GM21723 (cell line): ENCODE measurements around the gene CWC27.

Experiments
- ATAC-seq: cut with Tn5 transposase; IDR thresholded peaks from one replicate; pipeline ENCODE4 v1.9.1; 2021; ENCODE audit warnings: mild to moderate bottlenecking, moderate library complexity; ENCODE audit not compliant: unreplicated experiment

CWC27 gene

GRCh38 chr5:65029178-65029577, 260.4 kb downstream of the CWC27 start:
- no peak for ATAC-seq

GRCh38 chr5:65030056-65030455, 261.3 kb downstream of the CWC27 start:
- ATAC-seq, result no peak

GRCh38 chr5:65032250-65032649, 263.5 kb downstream of the CWC27 start:
- ATAC-seq, result no peak

- no peak for ATAC-seq
Observed at GRCh38 chr5:65034029-65034812, 265.5 kb downstream of the CWC27 start.

- no peak for ATAC-seq
Observed at GRCh38 chr5:65034813-65035209, 266.1 kb downstream of the CWC27 start.

- ATAC-seq, result peak; percentile 91
Observed at GRCh38 chr5:65035211-65036206, 266.8 kb downstream of the CWC27 start.

- ATAC-seq, result no peak
Observed at GRCh38 chr5:65037831-65038815, 269.4 kb downstream of the CWC27 start.

- ATAC-seq, result no peak
Observed at GRCh38 chr5:65041296-65042158, 272.8 kb downstream of the CWC27 start.

- ATAC-seq, result peak; percentile 42
Observed at GRCh38 chr5:65043843-65044359, 275.2 kb downstream of the CWC27 start.

GRCh38 chr5:65047225-65047624, 278.5 kb downstream of the CWC27 start:
- no peak for ATAC-seq

GRCh38 chr5:65047948-65048690, 279.4 kb downstream of the CWC27 start:
- ATAC-seq, result peak; percentile 46

GRCh38 chr5:65050140-65050539, 281.4 kb downstream of the CWC27 start:
- ATAC-seq, result peak; percentile 40

- no peak for ATAC-seq
Observed at GRCh38 chr5:65050826-65051498, 282.2 kb downstream of the CWC27 start.

GRCh38 chr5:65055938-65056337, 287.2 kb downstream of the CWC27 start:
- ATAC-seq, result no peak

- no peak for ATAC-seq
Observed at GRCh38 chr5:65059681-65060598, 291.2 kb downstream of the CWC27 start.

- peak; percentile 63 for ATAC-seq
Observed at GRCh38 chr5:65061250-65061973, 292.7 kb downstream of the CWC27 start.
